CD4-positive, alpha-beta T cell (primary cell): ENCODE data around the gene GABRB3. TPM values are rescaled to one million over a fixed set of nuclear protein-coding genes. Genes with fewer than 3 reads are reported as not detected.

ENCODE experiments used
- ATAC-seq: fragments of 200-7000 bp; cut with Tn5 transposase; one replicate; pipeline ENCODE4 v1.10.0; 2022; ENCODE audit warnings: mild to moderate bottlenecking; ENCODE audit not compliant: poor library complexity
- CTCF ChIA-PET: fragments of 350-600 bp; sonication (Branson Sonifier 250); formaldehyde crosslinking; loops from one replicate; lab custom pipeline; 2021; ENCODE audit warnings: antibody characterized with exemption, inconsistent platforms; lab: Charles Lee
- POLR2A ChIA-PET: fragments of 350-600 bp; sonication (Branson Sonifier 250); formaldehyde crosslinking; loops from one replicate; lab custom pipeline; 2021; ENCODE audit warnings: antibody characterized with exemption, inconsistent platforms; lab: Charles Lee
- DNase-seq, 14 experiments: peaks; one replicate each; pipeline ENCODE4 v3.0.0-alpha.2; 2013 to 2020; ENCODE audit warnings: mixed read lengths in 2 of 14
- H3K27ac ChIP-seq, 2 donors: one replicate each; pipeline versions ENCODE4 v1.5.1 to v1.7.0; 2013; ENCODE audit warnings: low read length in 2 of 2, low read depth in 1 of 2, mild to moderate bottlenecking in 1 of 2
- H3K27me3 ChIP-seq, 2 experiments: 1 replicate in 1 of 2; 2 replicates in 1 of 2; pipeline versions ENCODE4 v1.6.1 to v1.7.0; 2013; ENCODE audit warnings: low read length in 2 of 2, control low read depth in 1 of 2, mild to moderate bottlenecking in 1 of 2, moderate library complexity in 1 of 2; ENCODE audit not compliant: insufficient read depth in 2 of 2, control insufficient read depth in 1 of 2
- H3K36me3 ChIP-seq: one replicate; pipeline ENCODE4 v1.6.1; 2013; ENCODE audit warnings: low read length, control low read depth; ENCODE audit not compliant: insufficient read depth
- H3K4me1 ChIP-seq: one replicate; pipeline ENCODE4 v1.6.1; 2013; ENCODE audit warnings: low read length, control low read depth; ENCODE audit not compliant: insufficient read depth
- H3K4me3 ChIP-seq: one replicate; pipeline ENCODE4 v1.5.1; 2013; ENCODE audit warnings: mild to moderate bottlenecking, low read length, moderate library complexity
- H3K9me3 ChIP-seq, 2 experiments: 1 replicate in 1 of 2; 2 replicates in 1 of 2; pipeline versions ENCODE4 v1.6.1 to v1.7.0; 2013; ENCODE audit warnings: low read length in 2 of 2, mild to moderate bottlenecking in 2 of 2, control low read depth in 1 of 2, moderate library complexity in 1 of 2; ENCODE audit not compliant: control insufficient read depth in 1 of 2, insufficient read depth in 1 of 2
- H3K27ac Mint-ChIP-seq: one replicate; pipeline ENCODE4 v1.8.0; 2020; ENCODE audit warnings: mixed read lengths
- H3K27me3 Mint-ChIP-seq: one replicate; pipeline ENCODE4 v1.8.0; 2021; ENCODE audit warnings: mixed read lengths
- H3K36me3 Mint-ChIP-seq: one replicate; pipeline ENCODE4 v1.8.0; 2021; ENCODE audit warnings: low read depth, mixed read lengths
- H3K4me1 Mint-ChIP-seq: one replicate; pipeline ENCODE4 v1.8.0; 2021; ENCODE audit warnings: low read depth, mixed read lengths
- H3K4me3 Mint-ChIP-seq: one replicate; pipeline ENCODE4 v1.8.0; 2020; ENCODE audit warnings: mild to moderate bottlenecking, mixed read lengths
- H3K9me3 Mint-ChIP-seq: one replicate; pipeline ENCODE4 v1.8.0; 2020; ENCODE audit warnings: mixed read lengths
- CTCF ChIP-seq: fragments of 200-600 bp; IDR thresholded peaks from one replicate; pipeline ENCODE4 v1.8.0; 2022; ENCODE audit warnings: antibody characterized with exemption, mild to moderate bottlenecking
- intact Hi-C, 2 experiments: fragments of 100-400 bp; cut with DNase I in 1 of 2; cut with micrococcal nuclease in 1 of 2; formaldehyde crosslinking; loops; one replicate each; pipeline versions ENCODE4 v1.15.1 to v1.9.0; 2023 to 2025; cut with DNase I, micrococcal nuclease
- total RNA-seq, 174 experiments: library from RNA in 2 of 174; stranded (reverse) in 2 of 174; gene quantifications; one replicate each; pipeline ENCODE4 v1.2.3 and lab custom pipeline; 2021 to 2026

Gene GABRB3
- total RNA-seq, 2 experiments from 2014 or later: not detected

- POLR2A ChIA-PET: no interaction called here
- Mint-ChIP-seq H3K4me1 (no peaks in the 10 kb centered on the region), H3K9me3 (peaks cover 12% of the 10 kb centered on the region), H3K36me3 (no peaks in the 10 kb centered on the region), H3K4me3 (no peak overlapping the region), H3K27ac (no peak overlapping the region), H3K27me3 (no peaks in the 10 kb centered on the region)
- Histone ChIP-seq H3K4me3 (no peak overlapping the region), H3K36me3 (no peaks in the 10 kb centered on the region), H3K9me3 (peaks cover 0 to 14% of the 10 kb centered on the region in 2 experiments), H3K27ac (no peak overlapping the region), H3K4me1 (no peaks in the 10 kb centered on the region), H3K27me3 (no peaks in the 10 kb centered on the region)
- ATAC-seq (no peak), DNase-seq (no peak)
- CTCF ChIA-PET: no interaction called here
- intact Hi-C loops: no loop called here
- no peak for TF ChIP-seq CTCF
Observed at GRCh38 chr15:26621816-26622215, 151.1 kb downstream of the GABRB3 start.

- ATAC-seq: no peak
- Histone ChIP-seq H3K9me3 (peaks cover 0 to 17% of the 10 kb centered on the region in 2 experiments), H3K4me3 (no peak overlapping the region), H3K4me1 (no peaks in the 10 kb centered on the region), H3K36me3 (no peaks in the 10 kb centered on the region), H3K27me3 (no peaks in the 10 kb centered on the region), H3K27ac (no peak overlapping the region)
- H3K27me3 Mint-ChIP-seq: no peaks in the 10 kb centered on the region
- TF ChIP-seq CTCF: no peak
- H3K36me3 Mint-ChIP-seq: no peaks in the 10 kb centered on the region
- H3K4me1 Mint-ChIP-seq: no peaks in the 10 kb centered on the region
- CTCF ChIA-PET: no interaction called here
- peaks cover 6% of the 10 kb centered on the region for H3K9me3 Mint-ChIP-seq
- H3K27ac Mint-ChIP-seq: no peak overlapping the region
- intact Hi-C loops: no loop called here
- POLR2A ChIA-PET: no interaction called here
- H3K4me3 Mint-ChIP-seq: no peak overlapping the region
- no peak for DNase-seq
Observed at GRCh38 chr15:26620528-26621458, 152.1 kb downstream of the GABRB3 start.

DNA sequence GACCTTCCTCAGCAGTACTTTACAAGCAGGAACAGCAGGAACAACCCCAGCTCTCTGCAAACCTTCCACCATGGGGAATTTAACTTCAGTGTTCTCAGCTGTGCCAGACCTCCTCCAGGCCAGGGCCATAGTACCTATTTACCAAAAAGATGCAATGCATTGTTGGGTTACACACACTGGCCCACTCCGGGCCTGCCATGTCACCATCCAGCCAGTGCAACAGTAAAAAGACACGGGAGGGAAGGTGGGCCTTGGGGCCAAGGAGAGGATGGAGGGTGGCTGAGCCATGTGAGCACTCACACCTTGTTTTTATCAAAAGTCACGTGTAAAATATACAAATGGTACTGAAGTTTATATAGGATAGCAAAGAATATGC lies 157.0 kb downstream of the GABRB3 start:
- ATAC-seq (no peak), DNase-seq (no peak)
- no peaks in the 10 kb centered on the region for H3K4me1 ChIP-seq
- H3K4me3 Mint-ChIP-seq: no peak overlapping the region
- H3K4me1 Mint-ChIP-seq: no peaks in the 10 kb centered on the region
- H3K27me3 Mint-ChIP-seq: no peaks in the 10 kb centered on the region
- CTCF ChIA-PET: no interaction called here
- peaks cover 7% of the 10 kb centered on the region for H3K9me3 Mint-ChIP-seq
- H3K9me3 ChIP-seq: peaks cover 0 to 3% of the 10 kb centered on the region in 2 experiments
- TF ChIP-seq CTCF: no peak
- H3K36me3 ChIP-seq: no peaks in the 10 kb centered on the region
- POLR2A ChIA-PET: no interaction called here
- no peak overlapping the region for H3K4me3 ChIP-seq
- no peaks in the 10 kb centered on the region for H3K36me3 Mint-ChIP-seq
- intact Hi-C loops: no loop called here
- no peak overlapping the region for H3K27ac ChIP-seq
- no peaks in the 10 kb centered on the region for H3K27me3 ChIP-seq
- no peak overlapping the region for H3K27ac Mint-ChIP-seq
